ENCODE data around the gene PIM2. TPM values are rescaled to one million over a fixed set of nuclear protein-coding genes. Genes with fewer than 3 reads are reported as not detected.
A peak's percentile ranks its signal among the peaks of the same experiment; 100 is the strongest.

PIM2 gene
- total RNA-seq, 1 experiment from 2014 or later = 25.6 TPM

- Histone ChIP-seq H3K36me3 (ENCODE audit: low read depth, low read length) (peaks cover 6% of the 10 kb centered on the region), H3K79me2 (ENCODE audit: low read length) (peaks cover 60% of the 10 kb centered on the region), H3K9ac (ENCODE audit: low read length) (peak overlapping the region; percentile 98), H3K4me3 (ENCODE audit: low read length) (peak overlapping the region; percentile 92), H2AFZ (ENCODE audit: low read length) (no peak overlapping the region), H3F3A (ENCODE audit: low read length, unreplicated experiment) (no peaks in the 10 kb centered on the region), H3K27ac (ENCODE audit: low read length) (no peak overlapping the region), H4K20me1 (ENCODE audit: low read length) (no peaks in the 10 kb centered on the region), H3K27me3 (ENCODE audit: low read length) (no peaks in the 10 kb centered on the region), H3K9me2 (replicated peaks; ENCODE audit: low read length) (no peaks in the 10 kb centered on the region), H3K4me2 (ENCODE audit: low read length) (peak overlapping the region; percentile 93), H3K9me3 (ENCODE audit: low read length) (no peaks in the 10 kb centered on the region), H3K4me1 (ENCODE audit: insufficient read depth, low read length) (peaks cover 17% of the 10 kb centered on the region)
- intact Hi-C loops (cut with micrococcal nuclease) = loop anchor here (5.0 kb wide), 1 partner anchor 143 kb away; the partner anchor contains the start of gene TFE3
- POLR2A ChIA-PET (ENCODE audit: unreplicated experiment) = no interaction called here
- no peak for TF ChIP-seq EZH2phosphoT487 (IDR thresholded peaks at IDR 0.05; ENCODE audit: borderline replicate concordance, low read length)
- no peak for TF ChIP-seq EZH2 (IDR thresholded peaks at IDR 0.05; ENCODE audit: low read length, unreplicated experiment)
- TF ChIP-seq CTCF (conservative IDR thresholded peaks at IDR 0.05; ENCODE audit: low read depth, low read length) = no peak
- no TSS peak for BruUV-seq (replicated peaks)
- DNase-seq (no peak), ATAC-seq (no peak)
- CTCF ChIA-PET = no interaction called here
Observed at GRCh38 chrX:48899078-48899410, 19.8 kb downstream of the PIM2 start.

- Histone ChIP-seq H3K9me2 (replicated peaks; ENCODE audit: low read length) (no peaks in the 10 kb centered on the region), H3K79me2 (ENCODE audit: low read length) (peaks cover 60% of the 10 kb centered on the region), H3K27ac (ENCODE audit: low read length) (peak within 1 kb of the TSS; percentile 91), H3K27me3 (ENCODE audit: low read length) (no peaks in the 10 kb centered on the region), H3F3A (ENCODE audit: low read length, unreplicated experiment) (no peaks in the 10 kb centered on the region), H4K20me1 (ENCODE audit: low read length) (no peaks in the 10 kb centered on the region), H2AFZ (ENCODE audit: low read length) (peak within 1 kb of the TSS; percentile 91), H3K4me1 (ENCODE audit: insufficient read depth, low read length) (peaks cover 17% of the 10 kb centered on the region), H3K4me3 (ENCODE audit: low read length) (peak within 1 kb of the TSS; percentile 92), H3K4me2 (ENCODE audit: low read length) (peak within 1 kb of the TSS; percentile 93), H3K9me3 (ENCODE audit: low read length) (no peaks in the 10 kb centered on the region), H3K9ac (ENCODE audit: low read length) (peak within 1 kb of the TSS; percentile 98), H3K36me3 (ENCODE audit: low read depth, low read length) (peaks cover 6% of the 10 kb centered on the region)
- DNase-seq = peak; percentile 97
- ChIA-PET CTCF (interaction anchor here (0.9 kb wide), 1 partner anchor 30 kb away, joined by 3 read pairs; no protein-coding TSS in a partner anchor), POLR2A (ENCODE audit: unreplicated experiment) (interaction anchor here (0.7 to 1.4 kb wide), 3 partner anchors 14 to 323 kb away, joined by 3 to 9 read pairs (median 8); partner anchors contain the start of genes HDAC6, RBM3 and SLC35A2)
- peak; percentile 93 for ATAC-seq
- intact Hi-C loops (cut with micrococcal nuclease) = loop anchor here (2.0 to 5.0 kb wide), 2 partner anchors 13 to 145 kb away; partner anchors contain the start of genes SLC35A2 and TFE3
- no TSS peak for BruUV-seq (replicated peaks)
- TF ChIP-seq CTCF (conservative IDR thresholded peaks at IDR 0.05; ENCODE audit: low read depth, low read length) (no peak), EZH2 (IDR thresholded peaks at IDR 0.05; ENCODE audit: low read length, unreplicated experiment) (no peak), EZH2phosphoT487 (IDR thresholded peaks at IDR 0.05; ENCODE audit: borderline replicate concordance, low read length) (no peak)
Observed at GRCh38 chrX:48897625-48898306, 21.1 kb downstream of the PIM2 start, which contains the start of the genes PQBP1 and TIMM17B. PQBP1 (plus strand) TSS chrX:48897930; CDS start chrX:48898510, 580 bp downstream. TIMM17B (minus strand) TSS chrX:48897768; CDS start chrX:48897749, 19 bp downstream.

All from PC-3 (cell line).